ENCODE measurements around the gene SCPEP1.
"Not testable (repeated sequence)": the region's sequence is repeated elsewhere in the genome, so short reads cannot be mapped to it uniquely, and the experiment has no call there.

The SCPEP1 gene

GRCh38 chr17:56977673-56978395 is at the start of gene SCPEP1:
SCPEP1 (plus strand) TSS chr17:56978131; CDS start chr17:56978160, 29 bp downstream.
- DNase-seq, result peak; percentile 87

GRCh38 chr17:56928586-56928985 is 49.3 kb upstream of the SCPEP1 start:
- DNase-seq, result no peak

GRCh38 chr17:56929362-56929969 is 48.5 kb upstream of the SCPEP1 start:
- DNase-seq, result no peak

GRCh38 chr17:56930739-56931337 is 47.1 kb upstream of the SCPEP1 start:
- no peak for DNase-seq

- DNase-seq, result no peak
Observed at GRCh38 chr17:56933151-56933745, 44.7 kb upstream of the SCPEP1 start.

GRCh38 chr17:56933868-56934267 is 44.1 kb upstream of the SCPEP1 start:
- no peak for DNase-seq

GRCh38 chr17:56934280-56934679 is 43.7 kb upstream of the SCPEP1 start:
- DNase-seq, result peak; percentile 46

GRCh38 chr17:56935461-56935860 is 42.5 kb upstream of the SCPEP1 start:
- DNase-seq, result no peak

GRCh38 chr17:56936697-56937322 is 41.1 kb upstream of the SCPEP1 start:
- DNase-seq, result no peak

- DNase-seq, result peak; percentile 11
Observed at GRCh38 chr17:56937687-56938086, 40.2 kb upstream of the SCPEP1 start.

- DNase-seq, result peak; percentile 27
Observed at GRCh38 chr17:56938206-56938605, 39.7 kb upstream of the SCPEP1 start.

GRCh38 chr17:56939869-56940484 is 38.0 kb upstream of the SCPEP1 start:
- DNase-seq, result peak; percentile 68

- DNase-seq, result peak; percentile 15
Observed at GRCh38 chr17:56943505-56944125, 34.3 kb upstream of the SCPEP1 start.

GRCh38 chr17:56945938-56946505 is 31.9 kb upstream of the SCPEP1 start:
- no peak for DNase-seq

- DNase-seq, result no peak
Observed at GRCh38 chr17:56947741-56948140, 30.2 kb upstream of the SCPEP1 start.

GRCh38 chr17:56948491-56948890 is 29.4 kb upstream of the SCPEP1 start:
- no peak for DNase-seq

GRCh38 chr17:56949595-56949994 is 28.3 kb upstream of the SCPEP1 start:
- DNase-seq, result no peak

- DNase-seq, result no peak
Observed at GRCh38 chr17:56956992-56957391, 20.9 kb upstream of the SCPEP1 start.

- DNase-seq, result peak; percentile 97
Observed at GRCh38 chr17:56960596-56961538, 17.1 kb upstream of the SCPEP1 start, which contains the start of gene COIL. COIL (minus strand) TSS chr17:56961050; CDS start chr17:56961019, 31 bp downstream.

- DNase-seq, result not testable (repeated sequence)
Observed at GRCh38 chr17:56965241-56965640, 12.7 kb upstream of the SCPEP1 start.

GRCh38 chr17:56965681-56966080 is 12.2 kb upstream of the SCPEP1 start:
- DNase-seq, result not testable (repeated sequence)
